Measurements from ENCODE around the gene JAG2.

DNA sequence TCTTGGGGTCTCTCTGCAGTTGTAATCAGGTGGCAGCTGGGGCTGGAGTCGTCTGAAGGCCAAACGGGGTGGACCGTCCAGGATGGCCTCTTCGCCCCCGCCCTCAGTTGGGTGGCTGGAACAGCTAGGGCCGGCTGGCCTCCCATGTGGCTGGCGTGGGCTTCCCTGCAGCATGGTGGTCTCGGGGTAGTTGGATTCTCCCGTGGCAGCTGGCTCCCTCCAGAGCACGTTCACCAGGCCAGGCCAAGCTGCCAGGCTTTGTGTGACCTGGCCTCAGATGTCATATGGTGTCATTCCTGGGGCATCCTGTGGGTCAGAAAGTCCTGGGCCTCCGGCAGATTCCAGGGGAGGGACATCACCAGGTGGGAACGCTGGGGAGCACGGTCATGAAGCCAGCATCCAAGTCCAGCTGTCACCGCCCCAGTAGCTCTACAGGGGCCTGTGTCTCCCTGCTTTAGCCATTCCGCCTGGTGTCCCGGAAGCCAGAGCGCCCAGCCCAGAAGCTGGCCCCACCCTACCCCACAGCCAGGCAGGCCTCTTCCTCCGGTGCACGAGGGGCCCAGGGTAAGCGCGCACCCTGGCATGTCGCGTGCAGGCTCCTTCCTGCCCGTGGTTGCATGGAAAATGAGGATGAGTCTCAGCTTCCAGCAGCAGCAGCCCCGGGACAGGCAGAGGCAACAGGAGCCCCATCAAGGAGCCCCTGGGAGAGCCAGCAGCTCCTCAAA, 13.9 kb upstream of the JAG2 start:
- TF ChIP-seq, protein P1, sequence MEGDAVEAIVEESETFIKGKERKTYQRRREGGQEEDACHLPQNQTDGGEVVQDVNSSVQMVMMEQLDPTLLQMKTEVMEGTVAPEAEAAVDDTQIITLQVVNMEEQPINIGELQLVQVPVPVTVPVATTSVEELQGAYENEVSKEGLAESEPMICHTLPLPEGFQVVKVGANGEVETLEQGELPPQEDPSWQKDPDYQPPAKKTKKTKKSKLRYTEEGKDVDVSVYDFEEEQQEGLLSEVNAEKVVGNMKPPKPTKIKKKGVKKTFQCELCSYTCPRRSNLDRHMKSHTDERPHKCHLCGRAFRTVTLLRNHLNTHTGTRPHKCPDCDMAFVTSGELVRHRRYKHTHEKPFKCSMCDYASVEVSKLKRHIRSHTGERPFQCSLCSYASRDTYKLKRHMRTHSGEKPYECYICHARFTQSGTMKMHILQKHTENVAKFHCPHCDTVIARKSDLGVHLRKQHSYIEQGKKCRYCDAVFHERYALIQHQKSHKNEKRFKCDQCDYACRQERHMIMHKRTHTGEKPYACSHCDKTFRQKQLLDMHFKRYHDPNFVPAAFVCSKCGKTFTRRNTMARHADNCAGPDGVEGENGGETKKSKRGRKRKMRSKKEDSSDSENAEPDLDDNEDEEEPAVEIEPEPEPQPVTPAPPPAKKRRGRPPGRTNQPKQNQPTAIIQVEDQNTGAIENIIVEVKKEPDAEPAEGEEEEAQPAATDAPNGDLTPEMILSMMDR (IDR thresholded peaks at IDR 0.05), result no peak
- no peak for TF ChIP-seq POLR2A (IDR thresholded peaks at IDR 0.05)

All from esophagus squamous epithelium (tissue), 4 donors.